HFFc6 (cell line): Measurements from ENCODE around the gene NDUFB3. TPM values are rescaled to one million over a fixed set of nuclear protein-coding genes. Genes with fewer than 3 reads are reported as not detected.
A peak's percentile ranks its signal among the peaks of the same experiment; 100 is the strongest.

Experiments used
- DNase-seq: peaks from one replicate; pipeline ENCODE4 v3.0.0-alpha.2; 2018
- H3K27ac Mint-ChIP-seq: 2 replicates; pipeline ENCODE4 v1.8.0; 2020; ENCODE audit warnings: mild to moderate bottlenecking, mixed read lengths
- H3K27me3 Mint-ChIP-seq: 2 replicates; pipeline ENCODE4 v1.8.0; 2021; ENCODE audit warnings: mild to moderate bottlenecking, moderate library complexity, mixed read lengths; ENCODE audit not compliant: insufficient read depth
- H3K36me3 Mint-ChIP-seq: 2 replicates; pipeline ENCODE4 v1.8.0; 2021; ENCODE audit warnings: low read depth, mixed read lengths
- H3K4me1 Mint-ChIP-seq: 2 replicates; pipeline ENCODE4 v1.8.0; 2020; ENCODE audit warnings: low read depth, mixed read lengths
- H3K4me3 Mint-ChIP-seq: 2 replicates; pipeline ENCODE4 v1.8.0; 2020; ENCODE audit warnings: mild to moderate bottlenecking, moderate library complexity, mixed read lengths
- H3K9me3 Mint-ChIP-seq: 2 replicates; pipeline ENCODE4 v1.8.0; 2020; ENCODE audit warnings: mild to moderate bottlenecking, mixed read lengths
- CTCF ChIP-seq: fragments of 200-600 bp; sonication (generic); IDR thresholded peaks from 2 replicates; pipeline ENCODE4 v1.5.0; 2021; ENCODE audit warnings: antibody characterized with exemption, mild to moderate bottlenecking
- total RNA-seq, 6 experiments: library from RNA; stranded (reverse); fragmentation: NEBNext Ultra II Directional; extraction: Animal tissue kit (Norgen Biotek cat#: 25700); gene quantifications; 2 replicates in 1 of 6; 3 replicates in 5 of 6; pipeline ENCODE4 v1.2.3, GENCODE V29; 2021

NDUFB3 gene
- total RNA-seq, 6 experiments from 2014 or later, result 132 to 167 (median 151) TPM

DNA sequence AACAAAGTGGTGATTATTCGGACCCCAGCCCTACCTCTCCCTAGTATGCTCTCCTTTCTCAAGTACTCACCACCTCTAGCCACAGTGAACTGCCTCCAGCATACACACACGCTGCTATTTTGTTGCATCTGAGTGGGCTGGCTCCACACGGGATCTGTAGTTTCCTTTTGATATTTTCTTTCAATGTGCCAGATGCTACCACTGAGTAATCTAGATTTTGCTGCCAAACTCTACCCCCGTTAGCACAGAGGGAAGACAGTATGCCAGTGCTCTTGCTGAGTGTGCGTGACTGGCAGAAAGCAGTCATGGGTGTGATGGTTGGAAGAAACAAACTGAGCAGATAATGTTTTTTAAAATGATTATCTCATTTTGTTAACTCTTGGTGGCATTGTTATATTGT, 55.8 kb downstream of the NDUFB3 start:
- Mint-ChIP-seq H3K9me3 (no peaks in the 10 kb centered on the region), H3K4me3 (peak overlapping the region; percentile 76), H3K27me3 (peaks cover 10% of the 10 kb centered on the region), H3K4me1 (peaks cover 99% of the 10 kb centered on the region), H3K36me3 (peaks cover 30% of the 10 kb centered on the region), H3K27ac (peak overlapping the region; percentile 82)
- no peak for TF ChIP-seq CTCF
- DNase-seq, result peak; percentile 39

DNA sequence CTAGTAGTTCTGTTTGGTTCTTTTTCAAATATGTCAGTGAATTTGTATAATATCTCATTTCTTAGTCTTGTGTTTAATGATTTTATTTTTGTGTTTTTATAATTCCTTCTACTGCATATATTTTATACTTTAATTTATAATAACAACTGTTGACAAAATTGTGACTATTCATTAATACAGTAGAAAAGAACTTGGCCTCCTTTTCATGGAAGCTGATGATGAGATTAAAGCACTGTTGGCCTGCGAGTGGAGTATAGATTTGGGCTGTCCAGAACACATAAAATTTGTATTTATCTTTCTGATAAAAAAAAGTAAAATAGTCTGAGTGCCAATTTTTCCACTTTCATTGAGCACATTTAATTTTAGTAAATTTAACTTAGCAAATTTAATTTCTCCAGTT, 56.2 kb downstream of the NDUFB3 start:
- peaks cover 30% of the 10 kb centered on the region for H3K36me3 Mint-ChIP-seq
- peak overlapping the region; percentile 82 for H3K27ac Mint-ChIP-seq
- DNase-seq, result no peak
- TF ChIP-seq CTCF, result no peak
- peaks cover 99% of the 10 kb centered on the region for H3K4me1 Mint-ChIP-seq
- peak overlapping the region; percentile 76; the same call in 1 of the 2 replicates for H3K4me3 Mint-ChIP-seq
- no peaks in the 10 kb centered on the region for H3K9me3 Mint-ChIP-seq
- H3K27me3 Mint-ChIP-seq, result peaks cover 10% of the 10 kb centered on the region

DNA sequence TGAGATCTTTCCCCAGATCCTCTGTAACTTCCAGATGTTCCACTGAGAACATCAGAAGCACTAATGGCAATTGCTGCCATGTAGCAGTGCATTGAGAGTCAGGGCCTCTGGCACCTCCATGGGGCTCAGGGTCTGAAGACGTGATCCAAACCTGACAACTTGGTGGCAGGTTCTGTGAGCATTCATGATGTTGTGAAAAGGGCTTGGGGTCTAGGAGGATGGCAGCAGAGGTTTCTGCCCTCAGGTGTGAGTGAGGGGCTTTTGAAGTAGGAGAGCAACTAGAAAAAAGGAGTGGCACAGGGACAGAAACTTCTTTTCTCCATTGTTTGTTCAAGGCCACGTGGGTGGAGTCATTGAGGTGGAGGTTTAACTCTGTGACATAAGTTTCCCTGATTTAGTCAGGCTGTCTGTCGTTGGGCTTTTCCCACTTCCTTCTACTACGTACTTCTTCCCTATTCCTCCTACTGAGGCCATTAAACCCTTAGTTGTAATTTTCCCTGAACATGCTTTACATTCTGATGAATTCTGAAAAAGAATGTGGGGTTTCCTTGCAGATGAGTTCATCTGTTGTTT, 57.2 kb downstream of the NDUFB3 start:
- H3K27me3 Mint-ChIP-seq, result peaks cover 8% of the 10 kb centered on the region
- peak overlapping the region; percentile 97 for H3K27ac Mint-ChIP-seq
- no peak for TF ChIP-seq CTCF
- peak overlapping the region; percentile 82 for H3K4me3 Mint-ChIP-seq
- H3K4me1 Mint-ChIP-seq, result peaks cover 98% of the 10 kb centered on the region
- no peaks in the 10 kb centered on the region for H3K9me3 Mint-ChIP-seq
- H3K36me3 Mint-ChIP-seq, result peaks cover 30% of the 10 kb centered on the region
- peak; percentile 74 for DNase-seq

DNA sequence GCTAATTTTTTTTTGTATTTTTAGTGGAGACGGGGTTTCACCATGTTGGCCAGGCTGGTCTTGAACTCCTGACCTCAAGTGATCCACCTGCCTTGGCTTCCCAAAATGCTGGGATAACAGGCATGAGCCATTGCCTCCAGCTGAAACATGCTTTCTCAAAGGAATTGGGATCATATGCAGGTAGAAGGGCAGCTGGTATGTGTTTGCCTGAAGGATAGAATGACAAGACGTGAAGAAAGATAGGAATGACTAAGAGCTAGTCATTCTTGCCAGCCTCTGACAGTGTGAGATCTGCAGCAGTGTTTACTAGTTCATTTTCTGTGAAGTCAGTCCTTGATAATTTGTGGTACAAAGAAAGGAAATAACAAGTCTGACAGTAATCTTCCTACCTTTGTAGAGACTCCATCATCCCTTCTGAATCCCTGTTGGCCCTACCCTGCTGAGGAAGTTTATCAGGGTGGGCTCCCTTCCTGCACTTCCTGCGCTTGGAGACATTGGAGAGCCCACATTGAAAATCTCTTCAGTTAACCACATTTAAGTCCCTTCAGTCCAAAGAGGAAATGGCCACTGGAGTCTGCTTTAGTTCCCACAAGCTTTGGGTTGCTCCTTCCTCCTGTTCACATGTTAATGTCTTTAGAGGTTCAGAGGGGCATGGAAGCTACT, 58.9 kb downstream of the NDUFB3 start:
- H3K4me3 Mint-ChIP-seq, result peak overlapping the region; percentile 73
- peaks cover 92% of the 10 kb centered on the region for H3K4me1 Mint-ChIP-seq
- no peak for TF ChIP-seq CTCF
- peaks cover 38% of the 10 kb centered on the region for H3K36me3 Mint-ChIP-seq
- H3K27ac Mint-ChIP-seq, result peak overlapping the region; percentile 91
- H3K27me3 Mint-ChIP-seq, result peaks cover 8% of the 10 kb centered on the region
- no peaks in the 10 kb centered on the region for H3K9me3 Mint-ChIP-seq
- DNase-seq, result peak; percentile 81

GRCh38 chr2:201132518-201132917, 60.7 kb downstream of the NDUFB3 start:
- peak overlapping the region; percentile 66 for H3K27ac Mint-ChIP-seq
- H3K4me3 Mint-ChIP-seq, result peak overlapping the region; percentile 34
- peaks cover 53% of the 10 kb centered on the region for H3K36me3 Mint-ChIP-seq
- H3K27me3 Mint-ChIP-seq, result peaks cover 6% of the 10 kb centered on the region
- no peak for DNase-seq
- H3K9me3 Mint-ChIP-seq, result no peaks in the 10 kb centered on the region
- peaks cover 87% of the 10 kb centered on the region for H3K4me1 Mint-ChIP-seq
- no peak for TF ChIP-seq CTCF

Other genes starting within 250 kb of the NDUFB3 start
- 10 to 100 TPM; 25.8 to 28.3 (median 27.3) TPM for gene CLK1, start 207.3 kb upstream of the NDUFB3 start, total RNA-seq
- gene PPIL3, start 182.9 kb upstream of the NDUFB3 start, total RNA-seq, result 10 to 100 TPM; 12.4 to 15.6 (median 13.1) TPM
- gene NIF3L1, start 182.6 kb upstream of the NDUFB3 start, total RNA-seq, result 10 to 100 TPM; 18.4 to 25.4 (median 20.6) TPM
- gene ORC2, start 108.3 kb upstream of the NDUFB3 start, total RNA-seq, result 10 to 100 TPM; 22.1 to 31.9 (median 29.2) TPM
- 10 to 100 TPM; 12.1 to 17.6 (median 13.5) TPM for gene HYCC2, start 330 bp upstream of the NDUFB3 start, total RNA-seq
- gene CFLAR, start 44.2 kb downstream of the NDUFB3 start, total RNA-seq, result 10 to 100 TPM; 56.0 to 65.1 (median 59.1) TPM
- gene CASP10, start 111.1 kb downstream of the NDUFB3 start, total RNA-seq, result 1 to 10 TPM in 4 of 6 experiments, under 1 TPM in 2; 0.36 to 1.9 (median 1.6) TPM
- gene CASP8, start 188.5 kb downstream of the NDUFB3 start, total RNA-seq, result 10 to 100 TPM; 10.4 to 15.4 (median 14.4) TPM